Glutamatergic neuron (in vitro differentiated cells): ENCODE results near the gene ESRRA. TPM values are rescaled to one million over a fixed set of nuclear protein-coding genes. Genes with fewer than 3 reads are reported as not detected.

ENCODE experiments used
- DNase-seq: peaks from one replicate; pipeline ENCODE4 v3.0.0; 2022
- H3K27ac Mint-ChIP-seq: one replicate; pipeline ENCODE4 v1.8.0; 2020; ENCODE audit warnings: mild to moderate bottlenecking, mixed read lengths, inconsistent platforms; ENCODE audit not compliant: unreplicated experiment
- H3K27me3 Mint-ChIP-seq: one replicate; pipeline ENCODE4 v1.8.0; 2020; ENCODE audit warnings: mild to moderate bottlenecking, moderate library complexity, mixed read lengths, inconsistent platforms; ENCODE audit not compliant: unreplicated experiment
- H3K36me3 Mint-ChIP-seq: one replicate; pipeline ENCODE4 v1.8.0; 2020; ENCODE audit warnings: mild to moderate bottlenecking, mixed read lengths, inconsistent platforms; ENCODE audit not compliant: unreplicated experiment
- H3K4me1 Mint-ChIP-seq: one replicate; pipeline ENCODE4 v1.8.0; 2020; ENCODE audit warnings: mild to moderate bottlenecking, low read depth, mixed read lengths, inconsistent platforms; ENCODE audit not compliant: unreplicated experiment
- H3K4me3 Mint-ChIP-seq: one replicate; pipeline ENCODE4 v1.8.0; 2020; ENCODE audit warnings: mild to moderate bottlenecking, mixed read lengths, inconsistent platforms; ENCODE audit not compliant: unreplicated experiment
- H3K9me3 Mint-ChIP-seq: one replicate; pipeline ENCODE4 v1.8.0; 2020; ENCODE audit warnings: mild to moderate bottlenecking, moderate library complexity, mixed read lengths, inconsistent platforms; ENCODE audit not compliant: unreplicated experiment
- total RNA-seq: library from RNA; stranded (reverse); fragmentation: NEBNext Ultra II Directional; extraction: Animal tissue kit (Norgen Biotek cat#: 25700); gene quantifications from one replicate; pipeline ENCODE4 v1.2.1, GENCODE V29; 2021; ENCODE audit not compliant: unreplicated experiment
- TF ChIP-seq, protein P1 (sequence below): fragments of 200-600 bp; sonication (generic); IDR thresholded peaks from one replicate; pipeline ENCODE4 v1.5.0; 2021; ENCODE audit not compliant: partially characterized antibody, unreplicated experiment

ESRRA gene
- total RNA-seq, 1 donor from 2014 or later: 69.9 TPM

DNA sequence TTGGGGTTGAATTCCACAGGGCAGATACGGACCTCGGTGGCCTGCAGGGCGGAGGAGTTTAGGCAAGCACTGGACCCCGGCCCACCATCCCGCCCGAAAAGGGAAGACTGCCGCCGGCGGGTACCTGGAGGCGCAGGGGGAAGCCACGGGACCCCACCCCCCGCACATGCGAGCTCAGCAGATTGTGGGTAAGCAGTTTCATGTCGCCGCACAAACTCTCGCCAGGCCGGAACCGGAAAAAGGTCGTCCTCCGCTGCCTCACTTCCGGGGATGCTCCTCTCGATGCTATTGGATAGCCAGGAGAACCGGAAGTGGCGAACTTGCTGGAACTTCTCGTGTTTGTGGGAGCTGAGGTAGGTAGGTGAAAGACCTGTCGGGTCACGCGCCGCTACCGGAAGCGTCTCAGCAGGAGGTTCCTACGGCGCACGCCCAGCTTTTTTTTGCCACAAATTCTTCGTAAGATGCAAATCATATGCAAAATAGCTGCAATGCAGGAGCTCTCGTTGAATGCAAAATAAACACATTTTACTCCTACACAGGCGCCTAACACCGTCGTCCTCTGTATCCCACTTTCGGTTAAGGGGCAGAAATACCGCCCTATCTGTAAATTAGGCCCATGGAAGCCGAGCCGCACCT is 12.1 kb downstream of the ESRRA start, which contains the start of gene TRMT112:
TRMT112 (minus strand) TSS at position 235 of the 636 bp plus-strand sequence; CDS start at position 202, 33 bp downstream.
- peaks cover 14% of the 10 kb centered on the region for H3K9me3 Mint-ChIP-seq
- H3K36me3 Mint-ChIP-seq: peaks cover 4% of the 10 kb centered on the region
- H3K4me3 Mint-ChIP-seq: peak within 1 kb of the TSS; percentile 95
- peaks cover 19% of the 10 kb centered on the region for H3K27me3 Mint-ChIP-seq
- peak; percentile 84 for DNase-seq
- peaks cover 26% of the 10 kb centered on the region for H3K4me1 Mint-ChIP-seq
- peak within 1 kb of the TSS; percentile 98 for H3K27ac Mint-ChIP-seq
- TF ChIP-seq, protein P1, sequence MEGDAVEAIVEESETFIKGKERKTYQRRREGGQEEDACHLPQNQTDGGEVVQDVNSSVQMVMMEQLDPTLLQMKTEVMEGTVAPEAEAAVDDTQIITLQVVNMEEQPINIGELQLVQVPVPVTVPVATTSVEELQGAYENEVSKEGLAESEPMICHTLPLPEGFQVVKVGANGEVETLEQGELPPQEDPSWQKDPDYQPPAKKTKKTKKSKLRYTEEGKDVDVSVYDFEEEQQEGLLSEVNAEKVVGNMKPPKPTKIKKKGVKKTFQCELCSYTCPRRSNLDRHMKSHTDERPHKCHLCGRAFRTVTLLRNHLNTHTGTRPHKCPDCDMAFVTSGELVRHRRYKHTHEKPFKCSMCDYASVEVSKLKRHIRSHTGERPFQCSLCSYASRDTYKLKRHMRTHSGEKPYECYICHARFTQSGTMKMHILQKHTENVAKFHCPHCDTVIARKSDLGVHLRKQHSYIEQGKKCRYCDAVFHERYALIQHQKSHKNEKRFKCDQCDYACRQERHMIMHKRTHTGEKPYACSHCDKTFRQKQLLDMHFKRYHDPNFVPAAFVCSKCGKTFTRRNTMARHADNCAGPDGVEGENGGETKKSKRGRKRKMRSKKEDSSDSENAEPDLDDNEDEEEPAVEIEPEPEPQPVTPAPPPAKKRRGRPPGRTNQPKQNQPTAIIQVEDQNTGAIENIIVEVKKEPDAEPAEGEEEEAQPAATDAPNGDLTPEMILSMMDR: no peak

DNA sequence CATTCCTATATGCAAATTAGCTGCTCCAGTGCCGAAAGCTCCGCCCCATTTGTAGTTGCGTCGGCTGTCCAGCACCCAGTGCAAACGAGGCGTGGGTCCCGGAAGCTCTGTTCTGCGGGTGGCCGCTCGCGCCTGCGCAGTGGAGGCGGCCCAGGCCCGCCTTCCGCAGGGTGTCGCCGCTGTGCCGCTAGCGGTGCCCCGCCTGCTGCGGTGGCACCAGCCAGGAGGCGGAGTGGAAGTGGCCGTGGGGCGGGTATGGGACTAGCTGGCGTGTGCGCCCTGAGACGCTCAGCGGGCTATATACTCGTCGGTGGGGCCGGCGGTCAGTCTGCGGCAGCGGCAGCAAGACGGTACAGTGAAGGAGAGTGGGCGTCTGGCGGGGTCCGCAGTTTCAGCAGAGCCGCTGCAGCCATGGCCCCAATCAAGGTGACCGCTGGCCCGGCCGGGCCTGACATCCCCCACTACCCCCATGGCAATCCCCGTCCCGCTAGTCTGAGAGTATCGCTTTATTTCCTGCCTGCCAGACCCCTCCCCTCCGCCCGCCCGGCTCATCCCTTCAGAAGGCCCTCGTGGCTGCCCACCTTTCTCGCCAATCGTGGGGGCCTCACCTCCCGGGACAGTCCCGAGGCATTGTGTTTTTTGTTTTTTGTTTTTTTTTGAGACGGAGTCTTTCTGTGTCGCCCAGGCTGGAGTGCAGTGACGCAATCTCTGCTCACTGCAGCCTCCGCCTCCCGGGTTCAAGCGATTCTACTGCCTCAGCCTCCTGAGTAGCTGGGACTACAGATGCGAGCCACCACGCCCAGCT is 12.8 kb downstream of the ESRRA start, which contains the start of gene PRDX5:
PRDX5 (plus strand) TSS at position 161 of the 805 bp plus-strand sequence; CDS start at position 256, 95 bp downstream.
- peaks cover 17% of the 10 kb centered on the region for H3K27me3 Mint-ChIP-seq
- H3K27ac Mint-ChIP-seq: peak within 1 kb of the TSS; percentile 98
- H3K9me3 Mint-ChIP-seq: peaks cover 10% of the 10 kb centered on the region
- TF ChIP-seq, protein P1: no peak
- peaks cover 22% of the 10 kb centered on the region for H3K4me1 Mint-ChIP-seq
- peak within 1 kb of the TSS; percentile 95 for H3K4me3 Mint-ChIP-seq
- H3K36me3 Mint-ChIP-seq: peaks cover 4% of the 10 kb centered on the region
- peak; percentile 94 for DNase-seq

DNA sequence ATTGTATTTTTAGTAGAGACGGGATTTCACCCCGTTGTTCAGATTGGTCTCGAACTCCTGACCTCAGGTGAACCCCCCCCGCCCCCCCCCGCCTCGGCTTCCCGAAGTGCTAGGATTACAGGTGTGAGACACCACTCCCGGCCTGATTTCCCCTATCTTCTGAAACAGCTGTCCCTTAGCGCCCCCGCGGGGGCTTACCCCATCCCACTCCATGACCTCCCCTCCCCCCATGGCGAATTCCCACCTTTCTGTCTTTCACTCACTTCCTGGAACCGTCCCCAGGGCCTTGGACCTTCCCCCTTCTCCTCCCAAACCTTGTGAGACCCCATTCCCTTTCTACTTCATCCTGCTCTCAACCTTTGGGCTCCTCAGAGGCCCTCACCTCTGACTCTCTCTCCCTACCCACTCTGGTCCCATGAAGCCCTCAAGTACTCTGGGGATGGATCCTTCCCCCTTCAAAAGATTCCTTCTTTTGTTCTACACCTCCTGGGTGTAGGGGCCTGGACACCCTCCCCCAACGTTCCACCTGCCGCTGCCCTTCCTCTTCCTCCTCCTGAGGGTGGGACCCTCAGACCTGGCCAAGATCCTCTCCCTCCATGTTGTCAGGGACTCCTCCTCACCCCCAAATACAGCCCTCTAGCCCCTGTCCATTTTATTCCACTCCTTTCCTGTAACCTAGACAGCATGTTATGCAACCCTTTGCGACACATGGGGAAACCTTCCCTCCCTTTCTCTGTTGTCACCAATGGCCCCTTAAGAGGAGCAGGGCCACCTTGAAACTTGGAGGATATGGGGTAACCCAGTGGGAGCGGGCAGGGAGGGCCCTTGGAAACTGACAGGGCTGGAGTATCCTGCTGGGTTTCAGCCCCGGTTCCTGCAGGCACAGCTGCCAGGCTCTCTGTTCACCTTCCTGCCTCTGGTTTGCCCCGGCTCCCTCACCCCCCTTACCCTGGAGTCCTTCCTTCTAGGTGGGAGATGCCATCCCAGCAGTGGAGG is 13.7 kb downstream of the ESRRA start:
- TF ChIP-seq, protein P1: no peak
- H3K4me1 Mint-ChIP-seq: peaks cover 21% of the 10 kb centered on the region
- H3K4me3 Mint-ChIP-seq: peak overlapping the region; percentile 95
- H3K9me3 Mint-ChIP-seq: peaks cover 12% of the 10 kb centered on the region
- DNase-seq: no peak
- peaks cover 19% of the 10 kb centered on the region for H3K27me3 Mint-ChIP-seq
- peaks cover 4% of the 10 kb centered on the region for H3K36me3 Mint-ChIP-seq
- peak overlapping the region; percentile 94 for H3K27ac Mint-ChIP-seq

DNA sequence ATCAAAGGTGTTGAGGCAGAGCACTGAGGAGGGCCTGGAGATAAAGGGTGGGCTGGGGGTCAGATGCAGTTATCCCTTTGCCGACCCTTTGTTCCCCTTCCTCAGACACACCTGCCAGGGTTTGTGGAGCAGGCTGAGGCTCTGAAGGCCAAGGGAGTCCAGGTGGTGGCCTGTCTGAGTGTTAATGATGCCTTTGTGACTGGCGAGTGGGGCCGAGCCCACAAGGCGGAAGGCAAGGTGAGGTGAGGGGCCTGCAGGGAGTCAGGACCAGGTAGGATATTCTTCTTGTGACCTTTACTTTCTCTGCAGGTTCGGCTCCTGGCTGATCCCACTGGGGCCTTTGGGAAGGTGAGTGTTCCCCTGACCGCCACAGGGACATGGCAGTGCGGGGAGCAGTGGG is 15.2 kb downstream of the ESRRA start:
- Mint-ChIP-seq H3K27ac (peak overlapping the region; percentile 2), H3K36me3 (peaks cover 4% of the 10 kb centered on the region), H3K9me3 (peaks cover 12% of the 10 kb centered on the region), H3K4me3 (peak overlapping the region; percentile 76), H3K4me1 (peaks cover 18% of the 10 kb centered on the region), H3K27me3 (peaks cover 17% of the 10 kb centered on the region)
- TF ChIP-seq, protein P1: no peak
- DNase-seq: no peak
